Astrocyte (in vitro differentiated cells and primary cell): ENCODE data around the gene SFSWAP. TPM values are rescaled to one million over a fixed set of nuclear protein-coding genes. Genes with fewer than 3 reads are reported as not detected.
"Not testable (repeated sequence)": the region's sequence is repeated elsewhere in the genome, so short reads cannot be mapped to it uniquely, and the experiment has no call there.

ENCODE experiments used
- DNase-seq: peaks from one replicate; pipeline ENCODE4 v3.0.0-alpha.2; 2010; ENCODE audit warnings: low read depth
- FAIRE-seq: peaks from 2 replicates; lab custom pipeline; 2011; peaks lifted over from hg19 to GRCh38; lab: Jason Lieb, UNC
- H2AFZ ChIP-seq: 2 replicates; pipeline ENCODE4 v1.6.0; 2012; ENCODE audit warnings: low read depth, low read length, inconsistent platforms
- H3K27ac ChIP-seq: 2 replicates; pipeline ENCODE4 v1.5.1; 2011; ENCODE audit warnings: low read depth, low read length, inconsistent platforms
- H3K27me3 ChIP-seq: 2 replicates; pipeline ENCODE4 v1.6.0; 2011; ENCODE audit warnings: low read length, inconsistent platforms; ENCODE audit not compliant: insufficient read depth
- H3K36me3 ChIP-seq: 2 replicates; pipeline ENCODE4 v1.5.1; 2011; ENCODE audit warnings: low read length, inconsistent platforms; ENCODE audit not compliant: insufficient read depth
- H3K4me1 ChIP-seq: 2 replicates; pipeline ENCODE4 v1.5.1; 2011; ENCODE audit warnings: low read length, inconsistent platforms; ENCODE audit not compliant: insufficient read depth
- H3K4me2 ChIP-seq: 2 replicates; pipeline ENCODE4 v1.6.0; 2012; ENCODE audit warnings: low read length, inconsistent platforms
- H3K4me3 ChIP-seq: 2 replicates; pipeline ENCODE4 v1.5.1; 2011; ENCODE audit warnings: low read depth, mild to moderate bottlenecking, low read length, inconsistent platforms; ENCODE audit not compliant: insufficient read depth
- H3K79me2 ChIP-seq: 2 replicates; pipeline ENCODE4 v1.6.0; 2012; ENCODE audit warnings: mild to moderate bottlenecking, low read length, inconsistent platforms; ENCODE audit not compliant: insufficient read depth
- H3K9ac ChIP-seq: 2 replicates; pipeline ENCODE4 v1.6.0; 2012; ENCODE audit warnings: mild to moderate bottlenecking, low read length, inconsistent platforms
- H3K9me3 ChIP-seq: 2 replicates; pipeline ENCODE4 v1.5.1; 2012; ENCODE audit warnings: low read depth, mild to moderate bottlenecking, low read length, inconsistent platforms; ENCODE audit not compliant: insufficient read depth
- H4K20me1 ChIP-seq: 2 replicates; pipeline ENCODE4 v1.6.0; 2012; ENCODE audit warnings: low read length, inconsistent platforms; ENCODE audit not compliant: insufficient read depth
- H3K27ac Mint-ChIP-seq: one replicate; pipeline ENCODE4 v1.8.0; 2021; ENCODE audit warnings: mild to moderate bottlenecking, mixed read lengths; ENCODE audit not compliant: unreplicated experiment
- H3K27me3 Mint-ChIP-seq: one replicate; pipeline ENCODE4 v1.8.0; 2021; ENCODE audit warnings: low read depth, mixed read lengths; ENCODE audit not compliant: unreplicated experiment
- H3K36me3 Mint-ChIP-seq: one replicate; pipeline ENCODE4 v1.8.0; 2021; ENCODE audit warnings: low read depth, mixed read lengths; ENCODE audit not compliant: unreplicated experiment
- H3K4me1 Mint-ChIP-seq: one replicate; pipeline ENCODE4 v1.8.0; 2021; ENCODE audit warnings: low read depth, mixed read lengths; ENCODE audit not compliant: unreplicated experiment
- H3K4me3 Mint-ChIP-seq: one replicate; pipeline ENCODE4 v1.8.0; 2021; ENCODE audit warnings: mild to moderate bottlenecking, moderate library complexity, mixed read lengths; ENCODE audit not compliant: unreplicated experiment
- H3K9me3 Mint-ChIP-seq: one replicate; pipeline ENCODE4 v1.8.0; 2021; ENCODE audit warnings: mild to moderate bottlenecking, mixed read lengths; ENCODE audit not compliant: unreplicated experiment
- CTCF ChIP-seq: IDR thresholded peaks from 2 replicates; pipeline ENCODE4 v1.5.1; 2011; ENCODE audit warnings: low read depth, mild to moderate bottlenecking, inconsistent platforms, low read length, moderate library complexity; ENCODE audit not compliant: insufficient read depth
- EZH2 ChIP-seq: IDR thresholded peaks from 2 replicates; pipeline ENCODE4 v1.6.1; 2012; ENCODE audit warnings: mild to moderate bottlenecking, low read length, inconsistent platforms; ENCODE audit not compliant: insufficient read depth
- total RNA-seq: library from RNA; stranded (reverse); gene quantifications from 2 replicates; pipeline ENCODE4 v1.2.1, GENCODE V29; 2021

Gene SFSWAP
- total RNA-seq, 1 donor from 2014 or later = 35.7 TPM

- Histone ChIP-seq H3K27ac (no peak overlapping the region), H3K79me2 (no peaks in the 10 kb centered on the region), H3K9ac (no peak overlapping the region), H3K36me3 (no peaks in the 10 kb centered on the region), H2AFZ (no peak overlapping the region), H3K4me3 (no peak overlapping the region), H3K9me3 (peaks cover 4% of the 10 kb centered on the region), H3K4me2 (no peak overlapping the region), H4K20me1 (no peaks in the 10 kb centered on the region), H3K27me3 (no peaks in the 10 kb centered on the region), H3K4me1 (no peaks in the 10 kb centered on the region)
- Mint-ChIP-seq H3K4me3 (no peak overlapping the region), H3K4me1 (no peaks in the 10 kb centered on the region), H3K27ac (peak overlapping the region; percentile 34), H3K27me3 (peaks cover 25% of the 10 kb centered on the region), H3K36me3 (peaks cover 1% of the 10 kb centered on the region), H3K9me3 (no peaks in the 10 kb centered on the region)
- TF ChIP-seq EZH2 (no peak), CTCF (no peak)
- DNase-seq (no peak), FAIRE-seq (no peak)
These were observed 29.7 kb upstream of the SFSWAP start for GRCh38 chr12:131681257-131681620.

GRCh38 chr12:131681746-131682509 lies 29.0 kb upstream of the SFSWAP start:
- not testable (repeated sequence) for H3K9ac ChIP-seq, H2AFZ ChIP-seq, H3K4me1 ChIP-seq, H3K4me2 ChIP-seq, H3K4me3 Mint-ChIP-seq, H3K36me3 Mint-ChIP-seq, H3K4me1 Mint-ChIP-seq, H4K20me1 ChIP-seq, H3K27ac ChIP-seq, H3K9me3 ChIP-seq, H3K27me3 ChIP-seq, DNase-seq, H3K9me3 Mint-ChIP-seq, H3K79me2 ChIP-seq, H3K27ac Mint-ChIP-seq, H3K36me3 ChIP-seq, FAIRE-seq, H3K4me3 ChIP-seq
- peaks cover 22% of the 10 kb centered on the region for H3K27me3 Mint-ChIP-seq

- no peak for FAIRE-seq
These were observed 28.4 kb upstream of the SFSWAP start for GRCh38 chr12:131682510-131682895.

More at GRCh38 chr12:131682510-131682895, 28.4 kb upstream of the SFSWAP start:
- no peaks in the 10 kb centered on the region for H3K36me3 ChIP-seq
- H3K4me1 ChIP-seq = no peaks in the 10 kb centered on the region
- no peaks in the 10 kb centered on the region for H4K20me1 ChIP-seq
- H3K9me3 Mint-ChIP-seq = no peaks in the 10 kb centered on the region
- H3K27ac ChIP-seq = no peak overlapping the region
- H3K27ac Mint-ChIP-seq = no peak overlapping the region
- DNase-seq = no peak
- no peaks in the 10 kb centered on the region for H3K79me2 ChIP-seq
- peaks cover 1% of the 10 kb centered on the region for H3K36me3 Mint-ChIP-seq
- H3K9ac ChIP-seq = no peak overlapping the region
- H2AFZ ChIP-seq = no peak overlapping the region
- H3K4me2 ChIP-seq = no peak overlapping the region
- peaks cover 4% of the 10 kb centered on the region for H3K9me3 ChIP-seq
- H3K4me3 ChIP-seq = no peak overlapping the region
- H3K4me1 Mint-ChIP-seq = no peaks in the 10 kb centered on the region
- H3K27me3 Mint-ChIP-seq = peaks cover 22% of the 10 kb centered on the region
- H3K27me3 ChIP-seq = no peaks in the 10 kb centered on the region
- no peak overlapping the region for H3K4me3 Mint-ChIP-seq
- no peak for TF ChIP-seq EZH2
- TF ChIP-seq CTCF = no peak
